SH-SY5Y (cell line): Measurements from ENCODE around the gene CFAP69.

Experiments
- GATA2 ChIP-seq: IDR thresholded peaks from 2 replicates; pipeline ENCODE4 v1.6.1; 2011; ENCODE audit warnings: mild to moderate bottlenecking, low read depth, low read length
- GATA3 ChIP-seq: IDR thresholded peaks from 2 replicates; pipeline ENCODE4 v1.6.1; 2011; ENCODE audit warnings: low read depth, mild to moderate bottlenecking, low read length, moderate library complexity

GRCh38 chr7:90211391-90212148 lies 33.4 kb upstream of the CFAP69 start, which contains the start of gene STEAP2:
- TF ChIP-seq GATA3 (no peak), GATA2 (no peak)
